HS-27A (cell line): ENCODE results near the gene RBM15B.
"Not testable (repeated sequence)": the region's sequence is repeated elsewhere in the genome, so short reads cannot be mapped to it uniquely, and the experiment has no call there.

Experiments
- DNase-seq: peaks from one replicate; pipeline ENCODE4 v3.0.0-alpha.2; 2012; ENCODE audit warnings: low read depth, missing footprints

RBM15B gene, protein sequence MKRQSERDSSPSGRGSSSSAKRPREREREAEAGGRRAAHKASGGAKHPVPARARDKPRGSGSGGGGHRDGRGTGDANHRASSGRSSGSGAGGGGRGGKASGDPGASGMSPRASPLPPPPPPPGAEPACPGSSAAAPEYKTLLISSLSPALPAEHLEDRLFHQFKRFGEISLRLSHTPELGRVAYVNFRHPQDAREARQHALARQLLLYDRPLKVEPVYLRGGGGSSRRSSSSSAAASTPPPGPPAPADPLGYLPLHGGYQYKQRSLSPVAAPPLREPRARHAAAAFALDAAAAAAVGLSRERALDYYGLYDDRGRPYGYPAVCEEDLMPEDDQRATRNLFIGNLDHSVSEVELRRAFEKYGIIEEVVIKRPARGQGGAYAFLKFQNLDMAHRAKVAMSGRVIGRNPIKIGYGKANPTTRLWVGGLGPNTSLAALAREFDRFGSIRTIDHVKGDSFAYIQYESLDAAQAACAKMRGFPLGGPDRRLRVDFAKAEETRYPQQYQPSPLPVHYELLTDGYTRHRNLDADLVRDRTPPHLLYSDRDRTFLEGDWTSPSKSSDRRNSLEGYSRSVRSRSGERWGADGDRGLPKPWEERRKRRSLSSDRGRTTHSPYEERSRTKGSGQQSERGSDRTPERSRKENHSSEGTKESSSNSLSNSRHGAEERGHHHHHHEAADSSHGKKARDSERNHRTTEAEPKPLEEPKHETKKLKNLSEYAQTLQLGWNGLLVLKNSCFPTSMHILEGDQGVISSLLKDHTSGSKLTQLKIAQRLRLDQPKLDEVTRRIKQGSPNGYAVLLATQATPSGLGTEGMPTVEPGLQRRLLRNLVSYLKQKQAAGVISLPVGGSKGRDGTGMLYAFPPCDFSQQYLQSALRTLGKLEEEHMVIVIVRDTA

DNA sequence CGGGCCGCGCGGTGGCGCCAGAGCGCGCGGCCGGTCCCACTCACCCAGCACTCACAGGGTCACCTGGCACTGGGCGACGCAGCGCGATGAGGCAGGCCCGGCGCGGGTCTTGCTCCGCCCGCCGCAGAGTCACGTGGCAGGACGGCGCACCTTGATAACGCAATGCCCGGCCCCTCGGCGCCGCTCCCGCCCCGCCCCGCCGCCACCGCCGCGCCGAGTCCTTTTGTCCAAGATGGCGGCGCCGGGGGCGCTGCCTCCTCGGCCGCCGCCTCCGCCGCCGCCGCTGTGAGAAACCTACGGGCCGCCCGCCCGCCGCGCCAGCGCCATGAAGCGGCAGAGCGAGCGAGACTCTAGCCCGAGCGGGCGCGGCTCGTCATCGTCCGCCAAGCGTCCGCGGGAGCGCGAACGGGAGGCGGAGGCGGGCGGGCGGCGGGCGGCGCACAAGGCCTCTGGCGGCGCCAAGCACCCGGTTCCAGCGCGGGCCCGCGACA lies at the start of gene RBM15B:
TSS of gene RBM15B (plus strand) at position 211 of the 491 bp plus-strand sequence. CDS start at position 326, 115 bp downstream.
- no peak for DNase-seq

DNA sequence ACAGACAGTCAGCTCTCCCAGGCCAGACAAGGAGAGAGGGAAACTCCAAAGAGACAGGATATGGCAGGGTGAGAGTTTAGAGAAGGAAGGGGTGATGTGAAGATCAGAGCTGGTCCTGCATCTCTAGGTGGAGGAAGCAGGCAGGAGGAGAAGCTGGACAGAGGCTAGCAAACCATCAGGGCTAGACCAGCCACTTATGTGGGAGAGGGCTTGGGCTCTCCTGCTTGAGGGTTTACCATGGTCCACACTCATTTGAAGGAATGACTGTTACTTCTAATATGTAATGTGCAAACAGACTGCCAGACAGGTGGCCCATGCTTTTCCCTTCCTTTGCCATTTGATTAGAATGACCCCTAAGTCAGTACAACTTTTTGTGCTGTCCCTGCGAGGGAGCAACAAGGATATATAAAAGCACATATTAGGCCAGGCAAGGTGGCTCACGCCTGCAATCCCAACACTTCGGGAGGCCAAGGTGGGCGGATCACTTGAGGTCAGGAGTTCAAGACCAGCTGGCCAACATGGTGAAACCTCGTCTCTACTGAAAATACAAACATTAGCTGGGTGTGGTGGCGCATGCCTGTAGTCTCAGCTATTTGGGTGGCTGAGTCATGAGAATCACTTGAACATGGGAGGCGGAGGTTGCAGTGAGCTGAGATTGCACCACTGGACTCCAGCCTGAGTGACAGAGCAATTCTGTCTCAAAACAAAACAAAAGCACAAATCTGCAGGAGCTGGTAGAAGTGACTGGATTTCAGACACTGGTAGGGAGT lies 47.0 kb upstream of the RBM15B start:
- peak; percentile 47 for DNase-seq

DNA sequence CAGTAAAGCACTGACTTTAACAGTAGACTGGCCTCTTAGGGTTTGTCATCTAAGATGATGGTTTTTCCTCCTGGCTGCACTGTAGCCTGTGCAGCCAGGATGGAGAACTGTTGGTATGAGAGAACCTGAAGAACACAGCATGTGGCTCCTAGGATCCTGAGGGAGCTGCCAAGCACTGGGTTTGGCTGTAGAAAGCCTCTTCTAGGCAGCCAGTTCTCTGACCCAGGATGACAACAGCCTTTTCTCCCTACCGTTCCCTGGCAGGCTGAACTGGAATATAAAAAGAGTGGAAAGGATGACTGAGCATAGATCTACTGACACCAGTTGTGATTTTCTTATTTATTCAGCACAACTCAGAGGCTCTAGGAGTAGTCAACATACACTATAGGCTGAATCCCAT lies 40.3 kb upstream of the RBM15B start:
- no peak for DNase-seq

DNA sequence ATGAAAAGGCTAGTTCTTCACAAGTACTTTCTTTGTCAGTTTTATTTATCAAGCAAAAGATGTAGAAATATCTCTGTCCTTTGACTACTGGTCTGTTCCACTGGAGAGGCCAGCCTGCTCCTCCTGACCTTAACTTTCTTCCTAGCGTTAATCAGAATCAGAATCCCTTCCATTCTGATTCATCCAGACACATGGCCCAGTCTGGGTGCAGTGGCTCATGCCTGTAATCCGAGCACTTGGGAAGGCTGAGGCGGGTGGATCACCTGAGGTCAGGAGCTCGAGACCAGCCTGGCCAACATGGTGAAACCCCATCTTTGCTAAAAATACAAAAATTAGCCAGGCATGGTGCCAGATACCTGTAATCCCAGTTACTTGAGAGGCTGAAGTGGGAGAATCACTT lies 38.0 kb upstream of the RBM15B start:
- no peak for DNase-seq

DNA sequence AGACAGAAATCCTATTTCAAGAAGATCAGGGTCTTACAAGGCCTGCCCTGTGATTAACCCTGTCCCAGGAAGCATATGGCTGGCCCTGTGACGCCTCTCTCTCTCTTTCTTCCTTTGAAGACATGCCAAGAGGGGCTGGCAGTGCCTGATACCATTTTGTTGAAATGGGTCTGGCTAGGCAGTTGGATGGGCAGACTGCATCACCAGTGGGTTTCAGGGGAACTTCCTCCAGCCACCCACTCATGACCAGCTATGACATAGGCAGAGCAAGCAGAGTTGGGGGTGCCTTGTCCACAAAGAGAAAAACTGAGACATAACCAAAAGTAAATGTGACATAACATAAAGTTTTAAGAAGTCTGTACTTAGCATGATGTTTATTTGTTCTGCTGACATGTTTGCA lies 37.4 kb upstream of the RBM15B start:
- DNase-seq, result no peak

DNA sequence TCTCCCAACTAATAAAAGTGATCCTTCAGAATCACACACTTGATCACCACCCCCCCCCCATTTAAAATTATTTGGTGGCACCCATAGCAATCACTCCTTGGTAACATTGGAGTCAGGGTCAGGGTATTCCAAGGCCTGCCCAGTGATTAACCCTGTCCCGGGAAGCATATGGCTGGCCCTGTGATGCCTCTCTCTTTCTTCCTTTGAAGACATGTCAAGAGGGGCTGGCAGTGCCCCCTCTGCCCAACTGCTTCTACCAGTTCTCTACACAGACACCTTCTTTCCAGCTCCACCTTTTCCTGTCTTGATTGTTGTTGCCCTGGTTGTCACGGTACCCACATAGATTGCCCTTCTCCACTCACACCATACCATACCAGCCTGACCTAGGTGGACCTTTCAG lies 36.9 kb upstream of the RBM15B start:
- no peak for DNase-seq

DNA sequence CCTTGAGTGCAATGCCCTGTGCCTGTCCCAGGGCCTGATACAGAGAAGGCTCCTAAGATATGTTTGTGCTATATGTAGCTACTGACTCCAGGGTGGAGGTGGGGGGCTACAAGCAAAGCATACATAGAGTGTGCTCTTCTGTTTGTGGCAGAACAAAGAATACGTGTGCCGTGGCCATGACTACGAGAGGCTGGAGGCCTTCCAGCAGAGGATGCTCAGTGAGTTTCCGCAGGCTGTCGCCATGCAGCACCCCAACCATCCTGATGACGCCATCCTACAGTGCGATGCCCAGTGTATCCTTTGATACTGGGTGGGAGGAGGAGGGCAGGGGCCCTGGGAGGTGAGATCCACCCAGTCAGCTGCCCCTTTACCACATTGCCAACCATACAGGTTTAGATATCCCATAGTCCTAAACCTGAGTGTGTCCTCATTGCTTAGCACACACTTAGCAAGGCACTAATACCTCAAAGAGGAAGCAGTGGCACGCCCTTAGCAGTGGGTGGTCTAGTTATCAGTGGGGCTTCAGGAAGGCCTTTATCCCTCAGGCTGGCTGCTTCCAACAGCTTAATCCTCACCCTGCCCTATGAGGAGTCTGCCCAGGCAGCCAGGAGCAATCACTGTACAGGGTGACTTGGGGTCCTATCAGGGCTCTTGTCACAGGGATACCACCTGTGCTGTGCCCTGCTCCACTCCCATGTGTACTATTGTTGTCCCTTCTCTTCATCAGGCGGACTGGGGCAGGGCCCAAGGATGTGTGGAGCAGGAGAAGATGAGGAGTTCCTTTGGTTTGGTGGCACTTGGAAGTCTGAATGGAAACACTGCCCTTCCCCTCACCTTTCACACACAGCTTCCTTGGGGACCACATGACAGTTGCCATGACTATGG lies 36.1 kb upstream of the RBM15B start:
- DNase-seq, result no peak

DNA sequence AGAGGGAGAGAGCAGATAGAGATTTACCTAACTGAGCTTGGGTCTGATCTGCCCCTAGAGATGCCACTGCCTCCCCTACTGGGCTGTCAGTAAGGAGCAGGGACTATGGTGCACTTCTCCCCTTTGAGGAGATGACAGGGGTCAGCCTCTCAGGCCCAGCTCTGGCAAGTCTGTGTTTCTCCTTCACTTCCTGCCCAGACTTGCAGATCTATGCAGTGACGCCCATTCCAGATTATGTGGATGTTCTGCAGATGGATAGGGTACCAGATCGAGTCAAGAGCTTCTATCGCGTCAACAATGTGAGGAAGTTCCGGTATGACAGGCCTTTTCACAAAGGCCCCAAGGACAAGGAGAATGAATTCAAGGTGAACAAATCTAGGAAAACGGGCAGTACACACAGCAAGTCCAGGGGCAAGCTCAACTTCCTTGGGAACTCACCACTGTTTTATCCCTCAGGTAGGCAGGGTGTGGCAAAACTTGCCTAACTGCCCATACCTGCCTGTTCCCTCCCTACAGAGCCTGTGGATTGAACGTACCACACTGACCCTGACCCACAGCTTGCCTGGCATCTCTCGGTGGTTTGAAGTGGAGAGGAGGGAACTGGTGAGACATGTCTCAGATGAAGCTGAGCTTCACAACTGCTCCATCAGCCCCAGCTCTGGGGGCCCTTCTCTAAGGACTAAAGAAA lies 35.0 kb upstream of the RBM15B start:
- DNase-seq, result no peak

DNA sequence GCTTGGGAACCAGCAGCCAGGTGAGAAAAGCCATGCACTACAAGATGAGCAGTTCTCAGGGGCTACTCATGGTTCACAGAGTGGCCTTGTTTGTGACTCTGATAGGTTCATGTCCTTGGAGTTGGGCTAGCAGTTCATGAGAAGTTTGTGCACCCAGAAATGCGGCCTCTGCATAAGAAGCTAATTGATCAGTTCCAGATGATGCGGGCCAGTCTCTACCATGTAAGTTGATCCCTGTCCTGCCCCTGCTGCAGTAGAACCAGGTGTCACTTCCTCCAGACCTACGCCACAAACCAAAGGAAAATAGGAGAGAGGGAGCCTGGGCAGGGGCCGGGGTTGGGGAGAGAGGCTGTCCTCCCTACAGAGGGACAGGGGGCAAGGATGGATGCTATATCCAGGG lies 33.2 kb upstream of the RBM15B start:
- no peak for DNase-seq

DNA sequence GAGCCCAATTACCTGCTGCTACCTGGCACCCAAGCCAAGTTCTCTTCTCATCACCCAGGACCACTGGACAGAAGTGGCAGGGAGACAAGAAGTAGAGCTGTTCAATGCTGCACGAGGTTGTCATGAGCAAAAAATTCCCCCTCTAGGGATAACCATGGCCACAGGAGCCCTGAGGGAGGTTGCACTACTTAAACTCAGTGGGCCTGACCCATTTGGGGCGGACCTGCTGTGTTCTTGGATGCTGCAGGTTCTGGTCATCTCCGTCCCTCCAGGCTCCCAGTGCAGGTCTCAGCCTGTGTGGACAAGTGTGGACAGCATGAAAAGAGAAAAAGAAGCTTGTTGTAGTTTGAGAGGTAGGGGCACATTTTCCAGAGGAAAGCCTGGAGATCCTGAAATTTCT lies 32.1 kb upstream of the RBM15B start:
- DNase-seq, result no peak

DNA sequence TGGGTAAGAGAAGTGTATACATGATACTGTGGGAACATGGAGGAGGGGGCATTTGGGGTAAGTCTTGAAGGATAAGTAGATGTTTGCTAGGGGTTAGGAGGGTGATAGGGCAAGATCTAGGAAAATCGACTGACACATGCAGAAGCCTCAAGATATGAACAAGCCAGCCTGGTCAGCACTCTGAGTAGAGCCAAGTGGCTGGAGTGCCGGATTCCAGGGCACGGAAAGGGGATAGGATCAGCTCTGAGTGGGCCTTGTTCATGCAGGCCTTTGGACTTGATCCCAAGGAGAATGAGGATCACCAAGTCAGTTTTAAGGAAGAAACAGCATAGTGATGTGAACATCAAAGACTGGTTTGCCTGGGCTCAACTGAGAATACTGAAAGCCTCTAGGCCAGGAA lies 30.3 kb upstream of the RBM15B start:
- no peak for DNase-seq

DNA sequence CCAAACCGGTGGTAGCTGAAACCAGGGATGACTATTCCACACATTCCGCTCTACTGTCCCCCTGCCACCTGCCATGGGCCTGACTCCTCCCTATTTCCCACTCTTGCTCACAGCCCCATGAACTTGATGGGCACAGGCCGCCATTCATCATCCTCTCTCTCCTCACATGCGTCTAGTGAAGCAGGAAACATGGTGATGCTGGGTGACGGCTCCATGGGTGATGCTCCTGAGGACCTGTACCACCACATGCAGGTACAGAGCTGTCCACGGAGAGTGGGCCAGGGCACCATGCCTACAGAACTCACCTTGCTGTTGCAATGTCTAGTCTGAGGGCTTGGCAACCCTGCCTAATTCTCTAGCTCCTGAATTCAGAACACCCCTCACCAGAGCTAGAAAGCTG lies 29.3 kb upstream of the RBM15B start:
- DNase-seq, result no peak

DNA sequence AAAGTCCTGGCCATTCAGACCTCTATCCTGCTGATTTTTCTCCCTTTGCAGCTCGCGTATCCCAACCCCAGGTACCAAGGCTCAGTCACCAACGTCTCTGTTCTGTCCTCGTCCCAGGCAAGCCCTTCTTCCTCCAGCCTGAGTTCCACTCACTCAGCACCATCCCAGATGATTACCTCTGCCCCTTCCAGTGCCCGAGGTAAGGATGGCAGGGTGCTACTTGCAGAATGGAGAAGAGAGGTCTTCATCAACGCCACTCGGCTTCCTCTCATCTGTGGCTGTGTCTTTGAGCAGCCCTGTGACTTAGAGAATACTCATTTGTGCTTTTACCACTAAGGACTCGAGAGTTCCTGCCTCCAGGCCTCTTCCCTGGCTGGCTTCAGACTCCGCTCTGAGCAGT lies 28.6 kb upstream of the RBM15B start:
- no peak for DNase-seq

DNA sequence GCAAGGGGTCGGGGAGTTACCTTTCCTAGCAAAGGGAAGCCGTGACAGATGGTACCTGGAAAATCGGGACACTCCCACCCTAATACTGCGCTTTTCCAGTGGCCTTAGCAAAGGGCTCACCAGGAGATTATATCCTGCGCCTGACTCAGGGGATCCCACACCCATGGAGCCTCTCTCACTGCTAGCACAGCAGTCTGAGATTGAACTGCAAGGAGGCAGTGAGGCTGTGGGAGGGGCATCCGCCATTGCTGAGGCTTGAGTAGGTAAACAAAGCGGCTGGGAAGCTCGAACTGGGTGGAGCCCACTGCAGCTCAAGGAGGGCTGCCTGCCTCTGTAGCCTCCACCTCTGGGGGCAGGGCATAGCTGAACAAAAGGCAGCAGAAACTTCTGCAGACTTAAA lies 22.8 kb upstream of the RBM15B start:
- DNase-seq, result not testable (repeated sequence)

DNA sequence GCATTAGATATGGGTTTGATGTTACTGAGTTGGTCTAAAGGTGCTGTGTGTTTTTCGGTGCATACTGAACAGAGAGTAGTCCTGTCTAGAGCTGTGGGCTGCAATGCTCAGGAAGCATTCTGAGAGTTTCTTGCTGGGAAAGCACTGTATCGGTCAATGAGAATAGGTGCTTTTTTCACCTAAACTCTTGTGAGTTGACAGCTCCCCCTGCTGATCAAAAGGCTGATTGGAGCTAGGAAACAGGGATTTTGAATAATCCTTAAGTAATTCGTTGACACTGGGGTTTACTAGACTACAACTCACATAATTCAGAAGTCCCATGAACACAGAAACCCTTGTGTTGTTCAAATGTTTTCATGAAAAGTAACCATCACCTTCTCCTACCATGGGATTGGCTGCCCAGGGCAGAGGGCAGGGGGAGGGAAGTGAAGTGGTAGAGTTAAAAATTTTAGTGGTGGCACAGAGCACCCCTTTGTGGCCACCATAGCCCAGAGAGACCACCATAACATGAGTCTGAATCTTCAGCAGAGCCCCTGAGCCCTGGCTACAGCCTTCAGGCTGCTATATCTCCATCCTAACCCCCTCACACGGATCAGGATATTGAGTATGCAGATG lies 19.0 kb upstream of the RBM15B start:
- peak; percentile 48 for DNase-seq

DNA sequence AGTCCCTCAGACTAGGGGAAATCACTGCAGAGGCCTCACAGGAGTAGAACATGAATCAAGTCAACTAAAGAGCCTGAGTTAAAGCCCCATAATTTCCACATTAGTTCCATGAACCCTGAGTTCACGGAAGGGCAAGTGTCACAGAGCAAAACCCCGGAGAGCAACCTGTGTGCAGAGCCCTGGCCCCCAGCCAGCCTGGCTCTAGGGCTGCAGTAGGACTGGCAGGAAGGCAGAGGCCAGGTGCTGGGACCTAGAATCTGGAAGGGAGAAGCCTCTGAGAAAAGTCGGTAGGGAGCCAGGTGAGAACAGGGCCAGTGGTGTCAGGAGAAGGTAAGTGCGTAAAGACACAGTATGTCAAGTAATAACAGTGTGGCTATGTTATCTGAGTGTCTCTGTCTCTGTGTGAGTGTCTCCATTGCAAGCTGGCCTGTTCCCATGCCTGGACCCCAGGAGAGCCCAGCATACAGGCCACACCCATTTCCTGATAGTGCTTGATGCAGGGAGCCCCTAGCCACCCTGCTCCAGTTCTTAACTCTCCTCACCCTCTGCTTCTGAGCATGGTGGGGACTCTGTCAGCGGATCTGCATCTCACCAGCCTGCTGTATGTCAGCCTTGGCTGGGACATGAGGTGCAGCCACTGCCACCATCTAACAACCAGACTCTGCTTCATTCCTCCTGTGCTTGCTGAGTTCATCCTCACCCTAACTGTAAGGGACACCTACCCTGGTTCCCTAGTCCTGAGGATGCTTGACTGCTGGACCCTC lies 17.2 kb upstream of the RBM15B start:
- DNase-seq, result no peak

DNA sequence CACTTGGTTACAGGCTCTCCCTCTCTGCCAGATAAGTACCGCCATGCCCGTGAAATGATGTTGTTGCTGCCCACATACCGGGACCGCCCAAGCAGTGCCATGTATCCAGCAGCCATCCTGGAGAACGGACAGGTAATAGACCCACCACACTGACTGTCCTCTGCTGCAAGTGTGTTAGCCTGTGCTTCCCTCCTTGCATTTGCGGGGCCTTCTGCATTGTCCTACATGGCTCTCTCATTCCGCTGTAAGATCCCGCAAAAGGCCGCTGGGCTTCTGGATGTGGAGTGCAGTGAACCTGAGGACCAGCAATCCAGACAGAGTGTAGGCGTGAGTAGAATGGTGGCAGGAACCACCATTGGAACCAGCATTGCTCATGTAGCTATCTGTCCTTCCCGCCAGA lies 16.6 kb upstream of the RBM15B start:
- DNase-seq, result no peak

DNA sequence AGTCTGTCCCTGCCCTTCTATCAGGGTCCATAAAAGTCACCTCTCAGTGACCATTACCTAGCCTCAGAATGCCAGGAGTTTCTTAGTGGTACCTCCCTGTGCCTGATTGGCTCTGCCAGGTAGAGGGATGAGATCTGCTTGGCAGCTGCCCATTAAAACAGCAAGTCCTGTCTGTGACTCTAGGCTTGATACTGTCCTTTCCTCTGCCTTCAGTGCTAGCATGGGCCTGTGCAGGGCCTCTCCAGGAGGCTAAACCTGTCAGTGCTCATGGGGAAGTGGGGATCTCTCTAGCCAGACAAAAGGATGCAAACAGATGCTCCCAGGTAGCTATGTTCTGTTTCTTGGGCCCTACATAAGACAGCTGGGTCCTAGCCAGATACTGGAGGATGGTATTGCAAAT lies 15.9 kb upstream of the RBM15B start:
- no peak for DNase-seq

DNA sequence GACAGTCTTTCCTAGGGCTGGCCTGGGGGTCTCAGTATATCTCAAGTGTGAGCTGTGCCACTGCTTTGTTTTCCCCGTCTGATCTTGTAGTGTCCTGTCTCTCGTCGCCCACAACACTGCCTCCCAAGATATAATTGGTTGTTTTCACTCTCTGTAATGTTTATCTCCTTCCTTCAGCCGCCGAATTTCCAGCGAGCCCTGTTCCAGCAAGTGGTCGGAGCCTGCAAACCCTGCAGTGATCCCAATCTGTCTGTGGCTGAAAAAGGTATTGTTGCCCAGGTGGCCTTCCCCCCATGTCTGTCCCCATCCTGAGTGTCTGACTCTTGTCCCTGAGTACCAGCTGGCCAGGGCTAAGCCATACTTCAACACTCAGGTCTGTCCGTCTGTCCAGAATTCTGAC lies 15.5 kb upstream of the RBM15B start:
- DNase-seq, result no peak
